Posterior cingulate gyrus (tissue), 11 donors: ENCODE results near the gene SNX32.
A peak's percentile ranks its signal among the peaks of the same experiment; 100 is the strongest.

Experiments
- DNase-seq, 10 donors: peaks; one replicate each; pipeline versions ENCODE4 v3.0.0 to v3.0.0-alpha.2; 2020 to 2021; ENCODE audit warnings: mixed read lengths in 3 of 10
- intact Hi-C: fragments of 100-400 bp; cut with DNase I; formaldehyde crosslinking; loops from one replicate; pipeline ENCODE4 v1.15.1; 2023

SNX32 gene

GRCh38 chr11:65796726-65797601, 36.8 kb upstream of the SNX32 start:
- intact Hi-C loops: no loop called here
- DNase-seq: peak in 1 of 10 donors; percentile 72

- intact Hi-C loops: no loop called here
- peak in 1 of 10 donors; percentile 71 for DNase-seq
These were observed 36.1 kb upstream of the SNX32 start for GRCh38 chr11:65797711-65798110.

- intact Hi-C loops: no loop called here
- no peak for DNase-seq
These were observed 34.9 kb upstream of the SNX32 start for GRCh38 chr11:65798882-65799281.

GRCh38 chr11:65801153-65801987, 32.4 kb upstream of the SNX32 start:
- peak in 1 of 10 donors; percentile 66 for DNase-seq
- intact Hi-C loops: no loop called here

DNA sequence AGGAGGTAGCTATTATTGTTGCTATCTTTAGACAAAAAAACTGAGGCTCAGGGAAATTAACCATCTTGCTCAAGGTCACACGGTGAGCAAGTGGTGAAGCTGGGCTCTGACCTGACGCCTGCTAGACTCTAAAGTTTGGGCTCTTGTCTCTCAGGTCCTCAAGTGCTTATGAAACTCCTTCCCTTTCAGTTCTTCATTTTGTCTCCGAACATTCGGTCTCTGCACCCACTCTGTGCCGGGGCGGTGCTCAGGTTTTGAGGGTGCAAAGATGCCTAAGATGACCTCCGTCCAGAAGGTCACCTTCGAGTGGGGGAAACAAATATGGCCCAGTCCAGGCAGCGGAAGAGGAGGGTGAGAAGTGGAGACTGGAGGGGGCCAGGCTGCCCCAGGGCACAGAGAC, 30.9 kb upstream of the SNX32 start:
- DNase-seq: peak in 2 of 10 donors; percentile 30 to 48
- intact Hi-C loops: no loop called here

DNA sequence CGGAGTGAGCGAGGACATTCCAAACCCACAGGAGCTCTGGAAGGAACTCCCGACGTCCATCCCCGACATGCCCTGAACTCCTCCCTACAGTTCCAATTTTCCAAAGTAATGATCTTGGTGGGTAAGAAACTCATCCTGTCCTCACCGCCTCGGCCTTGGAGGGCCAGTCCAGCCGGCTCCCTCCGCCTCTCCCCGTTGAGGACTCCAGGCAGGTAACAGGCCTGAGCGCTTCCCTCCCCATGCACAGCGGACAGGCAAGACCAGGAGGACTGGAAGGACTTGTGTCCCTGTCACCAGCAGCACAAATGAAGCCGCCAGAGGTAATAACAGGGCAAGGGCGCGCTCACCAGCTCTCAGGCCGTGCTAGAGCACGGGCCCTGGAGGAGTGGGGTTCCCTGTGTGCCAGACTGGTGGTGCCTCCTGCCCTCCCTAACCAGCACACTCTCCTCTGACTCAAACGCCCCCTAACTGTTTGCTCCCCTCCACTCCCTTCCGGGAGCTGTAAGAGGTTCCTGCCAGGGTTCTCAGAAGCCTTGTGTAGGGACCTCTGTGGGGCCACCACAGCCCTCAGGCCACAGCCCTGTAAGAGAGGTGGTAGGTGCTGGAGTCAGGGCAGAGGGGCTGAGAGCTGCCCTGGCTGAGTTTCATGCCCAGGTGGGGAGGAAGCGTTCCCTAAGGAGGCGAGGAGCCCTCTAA, 29.8 kb upstream of the SNX32 start:
- DNase-seq: peak in 2 of 10 donors; percentile 66 to 67
- intact Hi-C loops: no loop called here

DNA sequence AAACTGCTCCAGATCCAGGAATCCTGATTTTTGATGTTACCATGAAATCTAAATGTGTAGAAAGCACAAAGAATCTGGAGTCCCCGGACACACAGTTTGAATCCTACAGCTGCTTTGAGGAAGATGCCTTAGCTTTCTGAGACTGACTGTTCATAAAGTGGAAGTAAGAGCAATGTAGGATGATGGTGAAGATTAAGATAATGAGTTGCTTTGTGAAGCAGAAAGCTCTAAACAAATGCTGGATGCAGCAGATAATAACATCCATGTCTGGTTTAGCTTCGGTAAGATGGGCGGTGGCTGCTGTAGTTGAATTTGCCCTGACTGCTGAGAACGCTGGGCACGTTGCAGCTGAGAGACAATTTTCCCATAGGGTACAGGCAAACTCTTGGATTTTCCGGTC, 26.8 kb upstream of the SNX32 start:
- intact Hi-C loops: no loop called here
- DNase-seq: peak in 2 of 10 donors; percentile 26 to 50

DNA sequence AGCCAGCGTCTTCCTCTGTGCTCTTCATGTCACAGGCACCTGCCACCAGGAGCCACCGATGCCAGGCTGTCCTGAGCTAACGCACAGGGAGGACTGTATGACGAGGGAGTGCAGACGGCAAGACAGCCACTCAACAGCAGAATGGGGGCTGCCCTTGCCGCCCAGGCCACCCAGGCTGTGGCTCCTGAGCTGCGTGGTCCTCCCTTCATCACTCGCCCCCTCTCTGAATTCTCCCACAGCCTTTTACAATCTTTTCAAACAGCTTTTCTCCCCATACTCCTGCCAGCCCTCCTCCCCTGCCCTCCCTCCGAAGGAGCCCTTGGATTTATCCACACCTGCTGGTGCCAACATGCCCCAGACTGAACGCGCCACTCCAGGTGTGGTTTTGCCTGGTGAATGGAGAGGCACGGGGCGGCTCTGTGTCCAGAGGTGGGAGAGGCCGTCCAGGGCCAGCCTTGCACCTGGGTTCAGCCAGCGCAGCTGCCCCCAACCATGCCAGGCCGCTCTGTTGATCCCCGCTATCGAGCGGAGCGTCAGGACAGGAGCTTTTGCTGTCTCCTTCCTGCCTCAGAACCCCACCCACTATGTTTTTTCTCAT, 24.9 kb upstream of the SNX32 start:
- intact Hi-C loops: no loop called here
- peak in 3 of 10 donors; percentile 8 to 70 (median 60) for DNase-seq

- intact Hi-C loops: no loop called here
- peak in 3 of 10 donors; percentile 45 to 62 (median 53) for DNase-seq
These were observed 24.3 kb upstream of the SNX32 start for GRCh38 chr11:65809496-65809895.

- peak in 2 of 10 donors; percentile 38 to 75 for DNase-seq
- intact Hi-C loops: no loop called here
These were observed 23.5 kb upstream of the SNX32 start for GRCh38 chr11:65810046-65810868.

DNA sequence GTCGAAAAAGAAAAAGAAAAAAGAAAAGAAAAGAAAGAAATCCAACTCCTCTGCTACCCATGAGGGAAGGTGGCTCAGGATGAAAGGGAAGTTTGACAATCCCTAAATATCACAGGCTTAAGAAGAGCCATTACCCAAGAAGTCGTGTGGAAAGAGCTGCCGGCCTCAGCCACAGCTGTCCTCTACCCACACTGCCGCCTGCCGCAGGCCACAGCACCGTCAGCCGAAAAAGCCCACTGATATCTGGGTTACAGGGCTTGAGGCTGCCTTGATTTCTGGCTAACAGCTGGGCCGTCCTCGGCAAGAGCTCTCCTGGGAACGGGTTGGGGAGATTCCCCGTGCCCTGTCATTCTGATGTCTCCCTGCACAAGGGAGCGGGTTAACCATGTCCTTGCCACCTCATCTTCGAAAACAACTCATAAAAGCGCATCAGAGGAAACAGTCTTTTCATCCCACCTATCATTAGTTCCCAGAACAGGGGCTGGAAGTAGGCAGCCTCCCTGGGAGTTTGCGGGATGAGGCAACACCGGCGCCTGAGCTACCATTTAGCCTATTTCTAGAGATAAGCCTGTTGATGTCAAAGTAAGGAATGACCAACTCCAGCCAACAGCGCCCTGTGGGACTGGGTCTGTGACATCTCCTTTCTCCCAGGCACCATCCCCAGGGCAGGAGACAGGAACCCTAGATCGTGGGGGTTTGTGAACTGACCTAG, 21.8 kb upstream of the SNX32 start:
- intact Hi-C loops: no loop called here
- DNase-seq: peak in 1 of 10 donors; percentile 76

GRCh38 chr11:65814131-65814985, 19.4 kb upstream of the SNX32 start:
- intact Hi-C loops: no loop called here
- peak in 3 of 10 donors; percentile 26 to 78 (median 67) for DNase-seq

DNA sequence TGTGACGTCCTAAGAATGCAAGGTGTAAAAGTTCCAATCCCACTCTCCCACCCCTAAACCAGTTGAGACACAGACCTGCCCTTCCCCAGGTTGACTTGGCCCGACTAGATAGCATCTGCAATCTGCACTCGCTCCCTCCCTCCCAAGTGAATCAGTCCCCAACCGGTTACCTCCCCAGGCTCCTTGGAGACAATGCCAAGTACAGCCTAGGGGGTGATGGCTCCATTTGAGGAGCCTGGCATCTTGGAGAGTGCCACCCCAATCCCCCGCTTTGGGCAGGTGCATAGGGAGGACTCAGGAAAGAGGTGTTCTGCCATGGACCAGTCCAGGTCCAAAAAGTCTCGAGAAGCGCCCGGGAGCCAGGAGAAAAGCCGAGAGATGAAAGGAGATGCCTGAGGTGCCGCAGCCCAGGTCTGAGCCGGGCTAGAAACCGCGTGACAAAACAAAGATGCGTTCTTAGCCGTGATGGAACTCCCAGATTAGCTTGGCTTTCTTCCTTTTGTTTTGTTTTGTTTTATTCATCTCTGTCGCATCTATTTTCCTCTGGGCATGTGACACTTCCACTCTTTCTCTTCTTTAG, 18.7 kb upstream of the SNX32 start:
- intact Hi-C loops: no loop called here
- DNase-seq: peak in 2 of 10 donors; percentile 37 to 55

GRCh38 chr11:65816696-65817095, 17.1 kb upstream of the SNX32 start:
- intact Hi-C loops: no loop called here
- DNase-seq: no peak

DNA sequence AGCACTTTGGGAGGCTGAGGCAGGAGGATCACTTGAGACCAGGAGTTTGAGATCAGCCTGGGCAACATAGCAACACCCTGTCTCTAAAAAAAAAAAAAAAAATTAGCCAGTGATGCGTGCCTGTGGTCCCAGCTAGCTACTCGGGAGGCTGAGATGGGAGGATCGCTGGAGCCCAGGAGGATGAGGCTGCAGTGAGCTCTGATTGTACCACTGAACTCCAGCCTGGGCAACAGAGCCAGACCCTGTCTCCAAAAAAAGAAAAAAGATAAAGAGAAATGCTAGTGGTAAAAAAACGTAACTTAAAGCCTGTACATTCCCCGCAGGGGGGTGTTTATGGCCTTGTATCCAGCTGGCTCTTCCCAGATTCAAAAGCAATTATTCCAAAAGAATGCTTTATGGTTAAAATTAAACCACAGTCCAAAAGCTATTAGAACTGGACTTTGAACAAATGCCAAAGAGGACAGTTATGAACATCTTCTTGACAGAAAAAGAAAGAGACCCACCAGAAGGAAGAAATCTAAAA, 16.4 kb upstream of the SNX32 start:
- intact Hi-C loops: no loop called here
- no peak for DNase-seq

DNA sequence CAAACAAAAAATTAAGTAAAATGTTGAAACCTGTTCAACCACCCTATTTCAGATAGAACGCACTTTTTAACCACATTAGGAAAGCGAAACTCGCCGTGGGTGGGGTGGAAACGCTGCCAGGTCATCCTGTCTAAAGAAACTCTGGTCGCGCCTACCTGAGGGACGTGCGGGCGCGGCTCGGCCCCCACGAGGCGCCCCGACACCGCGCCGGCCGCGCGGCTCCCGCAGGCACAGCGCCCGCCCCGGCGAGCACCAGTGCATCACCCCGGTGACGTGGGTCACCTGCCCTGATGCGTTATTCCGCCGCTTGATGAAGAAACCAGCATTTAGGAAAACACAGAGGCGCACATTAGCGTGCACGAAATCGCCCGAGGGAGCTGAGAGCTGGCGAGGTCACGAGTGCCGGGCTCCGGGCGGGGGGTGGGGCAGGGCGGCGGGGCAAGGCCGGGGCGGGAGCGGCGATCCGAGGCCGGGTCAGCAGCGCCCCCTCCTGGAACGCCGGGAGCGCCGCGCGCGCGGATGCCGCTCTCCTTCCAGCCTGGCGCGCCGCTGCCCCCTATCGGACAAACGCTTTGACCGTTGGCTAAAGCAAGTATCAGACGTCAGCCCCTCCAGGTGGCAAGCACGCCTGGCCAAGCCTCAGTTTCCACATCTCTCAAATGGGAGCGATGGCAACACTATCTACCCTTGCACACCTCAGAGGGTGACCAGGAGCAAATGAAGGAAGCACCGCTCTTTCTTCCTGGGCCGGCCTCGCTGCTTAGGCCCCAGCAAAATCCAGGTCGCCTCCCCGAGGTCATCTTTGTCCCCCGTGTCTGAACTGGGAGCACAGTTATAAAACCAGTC, 15.7 kb upstream of the SNX32 start:
- intact Hi-C loops: loop anchor here (1.0 to 2.0 kb wide), 3 partner anchors 37 to 192 kb away; partner anchors contain the start of gene AP5B1

More for the DNA sequence above, 15.7 kb upstream of the SNX32 start:
- peak; percentile 84 to 99 (median 95) for DNase-seq
